HG03571 (cell line): ENCODE data around the gene VWA5B1.

Experiments used
- ATAC-seq: cut with Tn5 transposase; IDR thresholded peaks from one replicate; pipeline ENCODE4 v1.9.1; 2021; ENCODE audit not compliant: unreplicated experiment

Gene VWA5B1

DNA sequence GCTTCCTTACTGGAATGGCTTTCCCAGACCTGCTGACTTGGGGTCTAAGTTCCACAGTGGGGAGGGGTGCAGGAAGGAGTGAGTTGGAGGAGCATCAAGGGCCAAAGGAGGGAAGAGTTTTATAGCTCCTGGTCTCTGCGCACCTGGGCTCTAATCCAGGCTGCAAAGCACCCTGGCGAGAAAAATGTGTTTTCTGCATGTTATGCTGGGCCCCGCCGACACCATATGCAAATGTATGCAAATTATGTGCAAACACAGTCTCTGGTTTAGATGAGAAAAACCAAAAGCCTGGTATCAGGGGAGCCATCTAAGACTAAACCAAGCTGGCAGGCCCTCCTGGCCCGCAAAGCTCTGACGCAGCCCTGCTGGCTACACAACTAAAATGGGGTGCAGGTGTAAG lies 95.0 kb downstream of the VWA5B1 start:
- no peak for ATAC-seq

DNA sequence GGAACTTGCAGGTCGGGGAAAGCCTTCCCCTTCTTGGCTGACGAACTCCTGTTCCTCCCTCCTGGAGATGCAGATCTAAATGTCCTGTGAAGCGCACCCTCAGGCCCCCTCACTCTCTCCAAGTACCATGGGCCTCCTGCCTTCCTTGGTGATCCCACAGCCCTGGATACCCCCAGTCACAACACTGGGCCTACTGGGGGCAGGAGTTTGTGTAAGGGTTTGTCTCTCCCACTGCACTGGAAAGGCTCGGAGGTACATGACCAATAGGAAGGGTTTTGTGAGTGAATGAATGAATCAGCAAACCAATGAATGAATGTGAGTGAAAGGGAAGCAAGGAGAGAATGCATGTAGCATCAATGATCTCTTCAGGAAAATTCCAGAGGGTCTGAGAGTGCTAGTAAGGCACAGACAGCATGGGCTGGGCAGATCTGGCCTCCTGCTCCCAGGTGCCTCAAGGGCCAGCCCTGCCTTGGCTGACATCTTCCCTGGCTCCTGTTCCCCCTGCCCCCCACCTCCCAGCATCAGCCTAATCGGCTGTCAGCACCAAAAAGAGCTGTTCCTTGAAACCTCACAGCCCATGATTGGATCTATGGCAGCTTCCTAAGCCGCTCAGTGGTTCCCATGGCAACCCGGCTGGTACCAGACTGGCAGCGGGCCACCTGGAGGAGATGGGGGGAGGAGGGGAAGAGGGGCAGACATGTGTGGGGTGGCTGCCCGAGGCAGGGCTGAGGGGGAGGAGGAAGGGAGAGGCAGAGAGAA lies 95.8 kb downstream of the VWA5B1 start:
- no peak for ATAC-seq

DNA sequence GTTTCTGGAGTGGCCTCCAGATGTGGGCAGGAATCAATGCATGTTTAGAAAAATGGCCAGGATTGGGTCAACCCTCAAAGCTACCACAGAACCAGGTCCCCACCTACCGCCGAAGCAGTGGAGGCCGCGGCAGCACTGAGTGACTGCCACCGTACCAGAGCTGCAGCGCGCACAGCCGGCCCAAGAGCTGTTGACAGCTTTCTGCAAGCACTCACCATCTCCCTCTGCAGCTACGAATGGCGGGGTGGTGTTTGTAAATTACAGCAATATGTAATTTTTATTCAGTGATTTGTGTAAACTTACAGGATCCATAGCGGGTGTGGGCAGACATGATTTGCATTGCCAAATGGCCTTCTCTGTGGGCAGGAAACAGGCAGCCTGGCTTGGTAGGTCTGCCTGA lies 98.9 kb downstream of the VWA5B1 start:
- ATAC-seq = no peak

DNA sequence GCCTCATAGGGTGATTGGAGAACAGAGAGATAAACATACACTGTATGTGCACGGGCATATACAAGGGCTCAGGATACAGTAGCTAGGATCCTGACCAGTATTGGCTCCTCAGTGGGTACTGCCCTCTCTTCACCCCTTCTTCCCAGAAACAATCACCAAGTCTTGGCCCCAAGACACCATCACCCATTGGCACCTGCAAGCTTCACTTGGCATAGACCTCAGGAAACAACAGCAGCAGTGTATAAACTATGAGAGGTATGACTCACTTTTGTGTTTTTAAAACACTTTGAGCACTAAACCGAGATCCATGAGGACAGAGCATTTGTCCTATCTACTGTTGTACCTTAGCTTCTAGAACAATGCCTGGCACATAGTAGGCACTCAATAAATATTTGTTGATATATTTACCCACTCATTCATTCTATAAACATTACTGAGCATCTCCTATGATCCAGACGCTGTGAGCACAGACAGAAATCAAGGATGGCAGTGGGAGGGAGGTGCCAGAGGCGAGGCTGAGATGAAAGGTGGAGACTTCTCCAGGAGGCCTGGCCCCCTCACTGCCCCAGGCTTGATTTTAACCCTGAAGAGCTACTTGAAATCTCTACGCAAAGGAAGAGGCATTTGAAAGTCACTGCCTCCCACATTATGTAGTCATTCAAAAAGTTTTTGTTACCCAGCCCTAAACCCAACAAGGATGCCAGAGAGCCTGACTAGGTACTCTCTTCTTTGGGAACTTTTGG lies 100.1 kb downstream of the VWA5B1 start:
- no peak for ATAC-seq

DNA sequence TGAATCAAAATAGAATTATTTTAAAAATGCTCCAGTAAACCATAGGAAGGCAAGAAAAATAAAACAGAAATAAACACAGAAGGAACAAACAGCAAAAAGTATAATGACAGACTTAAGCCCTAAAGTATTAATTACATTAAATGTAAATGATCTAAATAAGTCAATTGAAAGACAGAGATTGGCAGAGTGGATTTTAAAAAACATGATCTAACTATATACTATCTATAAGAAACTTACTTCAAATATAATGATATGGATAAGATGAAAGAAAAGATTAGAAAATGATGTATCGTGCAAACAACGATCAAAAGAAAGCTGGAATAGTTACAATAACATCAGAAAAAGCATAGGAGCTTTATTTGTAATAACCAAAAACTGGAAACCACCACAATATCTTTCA lies 104.6 kb downstream of the VWA5B1 start:
- no peak for ATAC-seq

DNA sequence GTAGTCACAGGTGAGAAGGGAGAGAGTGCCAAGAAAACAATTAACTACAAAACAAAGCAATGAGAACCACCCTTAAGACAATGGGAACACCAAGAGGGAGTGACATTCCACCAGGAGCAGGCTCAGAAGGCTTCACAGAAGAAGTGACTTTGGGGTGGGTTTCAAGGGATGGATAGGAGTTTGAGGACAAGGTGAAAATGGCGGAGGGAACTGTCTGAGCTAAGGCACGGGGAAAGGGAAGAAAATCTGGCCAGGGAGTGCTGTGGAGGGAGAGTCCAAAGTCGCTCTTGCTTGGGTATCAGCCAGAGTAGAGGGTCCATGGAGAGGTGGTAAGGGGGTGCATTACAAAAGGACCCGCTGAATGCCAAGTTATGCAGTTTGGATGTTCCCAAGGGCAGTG lies 108.1 kb downstream of the VWA5B1 start:
- no peak for ATAC-seq

DNA sequence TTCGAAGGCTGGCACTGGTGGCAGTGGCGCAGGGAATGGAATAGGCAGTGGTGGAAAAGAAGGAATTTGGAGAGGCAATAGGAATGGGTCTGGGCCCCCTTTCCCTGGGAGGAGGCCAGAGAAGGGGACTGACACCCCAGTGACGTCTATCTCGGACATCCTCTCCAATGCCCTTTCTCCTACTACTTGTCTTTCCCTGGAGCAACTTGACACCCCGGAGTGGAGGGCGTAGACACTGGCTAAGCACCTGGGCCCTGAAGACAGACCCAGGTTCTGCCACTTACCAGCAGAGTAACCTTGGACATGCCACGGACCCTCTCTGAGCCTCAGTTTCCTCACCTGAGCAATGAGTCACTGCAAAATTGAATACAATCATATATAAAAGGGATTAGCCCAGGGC lies 108.5 kb downstream of the VWA5B1 start:
- no peak for ATAC-seq

DNA sequence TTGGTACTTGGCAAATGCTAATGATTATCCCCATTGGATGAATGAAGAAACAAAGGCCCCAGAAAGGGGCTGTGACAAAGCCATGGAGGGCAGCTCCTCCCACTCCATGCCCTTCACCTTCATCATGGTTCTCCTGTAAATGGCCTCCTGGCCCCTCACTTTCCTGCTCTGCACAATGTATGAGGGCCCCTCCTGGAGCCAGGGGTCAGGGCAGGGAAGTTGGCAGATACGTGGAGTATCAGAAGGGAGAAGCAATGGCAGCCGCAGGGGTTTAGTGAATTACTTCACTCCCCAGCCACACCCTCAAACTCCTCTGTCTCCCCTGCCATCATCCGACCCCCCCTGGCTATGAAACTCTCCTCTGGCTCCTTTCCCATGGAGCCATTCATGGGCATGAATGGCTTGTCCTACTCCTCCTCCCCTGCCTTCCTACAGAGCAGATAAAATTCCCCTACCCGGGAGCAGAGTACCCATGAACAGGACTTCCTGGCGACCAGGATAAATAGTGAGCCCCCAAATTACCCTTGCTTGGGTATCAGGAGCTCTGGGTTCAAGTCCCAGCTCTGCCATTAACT lies 109.0 kb downstream of the VWA5B1 start:
- ATAC-seq = no peak

DNA sequence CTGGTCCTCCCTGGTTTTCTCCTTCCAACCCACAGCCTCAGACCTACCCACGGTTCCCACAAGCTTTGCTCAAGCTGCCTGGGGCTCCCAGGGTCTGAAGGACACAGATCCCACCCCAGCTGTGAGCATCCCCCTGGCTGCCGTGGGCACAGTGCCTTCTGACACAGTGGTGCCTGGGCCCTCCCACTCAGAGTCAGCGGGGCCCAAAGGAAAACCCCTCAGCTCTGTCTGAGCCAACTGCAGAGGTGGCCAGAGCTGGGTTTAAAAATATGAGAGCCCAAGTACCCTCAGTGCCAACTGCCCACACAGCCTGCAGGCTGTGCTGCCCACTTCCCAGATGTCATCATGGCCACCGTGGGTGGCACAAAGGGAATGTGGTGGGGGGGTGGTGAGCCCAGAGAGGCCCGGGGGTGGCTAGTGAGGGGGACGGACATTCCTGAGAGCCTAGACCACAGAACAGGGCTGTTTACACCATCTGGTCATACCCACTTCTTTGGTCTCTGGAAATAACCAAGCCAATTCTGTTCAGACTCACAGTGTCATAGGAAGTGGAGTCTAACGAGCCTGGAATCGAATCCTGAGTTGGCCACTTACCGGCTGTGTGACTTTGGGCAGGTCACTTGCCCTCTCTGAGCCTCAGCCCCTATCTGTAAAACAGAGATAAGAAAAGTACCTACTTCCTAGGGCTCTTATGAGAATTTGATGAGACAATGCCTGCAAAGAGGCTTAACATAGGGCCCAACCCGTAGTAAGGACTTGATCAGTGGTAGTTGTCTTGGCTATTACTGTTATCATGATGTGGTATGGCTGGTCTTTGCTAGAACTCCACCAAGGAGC lies 109.9 kb downstream of the VWA5B1 start:
- no peak for ATAC-seq

DNA sequence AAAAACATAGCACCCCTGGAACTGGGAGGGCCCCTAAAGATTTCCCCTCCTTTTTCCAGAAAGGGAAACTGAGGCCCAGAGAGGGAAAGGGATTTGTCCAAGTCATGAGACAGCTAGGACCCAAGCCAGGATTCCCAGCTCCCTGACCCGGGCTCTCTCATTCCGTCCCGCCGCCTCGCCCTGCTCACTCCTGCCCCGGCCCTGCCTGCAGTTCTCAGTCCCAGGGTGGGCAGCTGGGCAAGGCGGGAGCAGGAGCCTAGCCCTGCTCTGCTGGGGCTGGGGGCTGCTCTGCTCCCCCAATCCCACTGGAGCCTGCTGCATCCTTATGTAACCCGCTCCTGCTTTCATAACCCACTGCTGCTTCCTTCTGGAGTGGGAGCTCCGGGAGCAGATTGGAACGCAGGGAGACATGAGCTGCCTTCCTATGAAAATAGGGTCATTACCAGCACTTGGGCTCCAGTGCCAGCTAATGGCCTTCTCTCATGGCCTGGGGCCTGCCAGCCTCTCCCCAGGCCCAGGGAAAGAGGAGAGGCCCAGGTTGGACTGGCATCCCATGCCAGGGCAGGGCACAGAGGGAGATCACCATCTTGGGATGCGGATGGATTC lies 110.8 kb downstream of the VWA5B1 start:
- ATAC-seq = no peak

DNA sequence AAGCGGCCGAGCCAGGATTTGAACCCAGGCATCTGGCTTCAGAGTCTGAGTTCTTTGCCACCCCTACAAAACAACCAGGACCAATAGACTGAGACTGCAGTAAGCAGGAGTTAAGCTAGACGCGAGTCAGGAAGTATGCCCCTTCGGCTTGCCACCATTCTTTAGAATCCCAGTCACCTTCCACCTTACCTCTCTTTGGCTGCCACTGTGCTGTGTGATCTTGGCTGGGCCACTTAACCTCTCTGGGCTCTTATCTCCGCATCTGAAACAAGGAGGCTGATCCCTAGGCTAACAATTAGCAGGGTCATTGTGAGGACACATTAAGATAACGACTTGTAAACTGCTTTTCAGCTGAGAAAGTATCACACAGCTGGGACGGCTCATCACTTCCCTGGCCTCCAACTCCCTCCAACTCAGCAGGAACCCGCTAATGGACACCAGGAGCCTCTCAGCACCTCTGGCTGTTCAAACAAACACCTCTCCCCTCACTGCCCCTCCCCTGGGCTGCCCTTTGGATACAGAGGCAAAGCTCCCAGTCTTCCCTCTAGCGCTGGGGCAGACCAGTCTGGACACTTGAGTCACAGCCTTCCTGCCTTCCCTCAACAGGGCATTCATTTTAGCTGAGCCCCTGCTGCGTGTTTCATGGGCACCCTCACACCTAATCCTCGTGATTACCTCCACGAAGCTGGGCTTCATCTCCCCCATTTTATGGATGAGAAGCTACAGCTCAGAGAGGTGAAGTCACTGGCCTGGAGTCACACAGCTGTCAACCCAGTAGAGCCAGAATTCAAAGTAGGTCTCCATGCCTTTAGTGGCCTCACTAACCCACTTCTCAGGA lies 112.1 kb downstream of the VWA5B1 start:
- no peak for ATAC-seq

DNA sequence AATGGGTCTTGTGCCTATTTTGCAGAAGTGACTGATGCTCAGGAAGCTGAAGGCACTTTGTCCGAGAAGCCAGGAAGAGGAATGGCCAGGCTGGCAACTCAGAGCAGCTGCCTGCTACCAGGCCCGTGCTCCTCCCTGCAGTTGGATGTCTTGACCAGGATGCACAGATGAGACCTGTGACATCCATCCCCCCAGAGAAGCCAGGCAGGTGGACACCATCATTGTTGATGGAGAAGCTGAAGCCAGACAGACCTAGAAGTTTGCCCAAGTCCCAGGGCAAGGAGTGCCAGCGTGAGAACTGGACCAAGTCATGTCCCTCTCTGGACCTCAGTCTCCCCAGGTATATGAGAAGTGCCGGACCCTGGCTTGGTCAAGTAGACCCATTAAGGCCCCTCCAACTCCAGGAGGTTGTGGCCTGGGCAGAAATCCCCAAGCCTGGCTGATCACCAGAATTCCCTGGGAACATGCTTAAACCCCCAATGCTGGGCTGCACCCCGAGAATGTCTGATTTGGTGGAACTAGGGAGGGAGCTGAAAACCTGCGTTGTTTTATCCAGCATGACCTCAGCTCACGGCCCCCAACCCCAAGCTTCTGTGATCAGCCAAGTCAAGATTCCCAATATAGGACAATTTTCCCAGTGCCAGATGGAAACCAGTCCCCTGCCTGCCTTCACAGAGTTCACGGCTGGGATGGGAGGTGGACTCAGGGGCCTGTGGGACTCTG lies 112.9 kb downstream of the VWA5B1 start:
- no peak for ATAC-seq

DNA sequence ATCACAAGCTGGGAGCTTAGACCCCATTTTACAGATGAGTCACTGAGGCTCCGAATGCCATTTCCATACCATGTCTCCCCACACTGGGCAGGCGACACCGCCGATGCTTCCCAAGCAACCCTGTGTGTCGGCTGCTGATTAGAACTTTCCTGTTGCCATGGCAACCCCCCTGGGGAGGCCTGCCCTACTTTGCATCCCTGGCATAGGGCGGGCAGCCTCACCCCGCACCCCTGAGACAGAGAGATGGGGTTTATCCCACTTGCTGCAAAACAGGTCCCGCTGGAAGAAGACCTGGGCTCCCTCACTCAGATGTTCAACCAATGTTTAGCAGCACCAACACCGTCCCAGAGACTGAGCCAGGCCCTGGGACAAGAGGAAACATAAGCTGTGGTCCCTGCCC lies 113.8 kb downstream of the VWA5B1 start:
- ATAC-seq = no peak
